ENCODE measurements around the gene FABP7. TPM values are rescaled to one million over a fixed set of nuclear protein-coding genes. Genes with fewer than 3 reads are reported as not detected.

FABP7 gene
- total RNA-seq: under 1 TPM in 2 of 4 donors, not detected in 2; 0.48 to 0.55 TPM

- in situ Hi-C loops (cut with MboI; ENCODE audit: low pct_ligation_motif_present in 1 of 4, low pct_unique_long_range_greater_than_20kb in 1 of 4, low sequenced_read_pairs in 3 of 4) (no loop called here), intact Hi-C loops (cut with DNase I; ENCODE audit: low total_unique reads) (no loop called here)
- 71 to 83% methylated on average over 2 to 3 of the region's 3 CpGs for WGBS, 2 donors (ENCODE audit: low coverage in 1 of 2)
- H3K27ac ChIP-seq: no peak within 1 kb of the TSS
- H3K9me3 ChIP-seq: no peaks in the 10 kb centered on the region
- H3K4me3 ChIP-seq: no peak within 1 kb of the TSS
- TF ChIP-seq POLR2AphosphoS5 (IDR thresholded peaks at IDR 0.05): no peak
- TF ChIP-seq POLR2A (IDR thresholded peaks at IDR 0.05): no peak
- no peak for TF ChIP-seq EP300 (IDR thresholded peaks at IDR 0.05; ENCODE audit: low read depth)
- TF ChIP-seq CTCF (IDR thresholded peaks at IDR 0.05): no peak
- no peaks in the 10 kb centered on the region for H3K4me1 ChIP-seq
- no peaks in the 10 kb centered on the region for H3K36me3 ChIP-seq
- H3K27me3 ChIP-seq: no peaks in the 10 kb centered on the region
- no peak for DNase-seq
Measured at GRCh38 chr6:122779667-122780066, at the start of gene FABP7. FABP7 (plus strand) TSS chr6:122779716; CDS start chr6:122779795, 79 bp downstream.

GRCh38 chr6:122730334-122730733 lies 49.2 kb upstream of the FABP7 start:
- Histone ChIP-seq H3K9me3 (no peaks in the 10 kb centered on the region), H3K27ac (no peak overlapping the region), H3K4me1 (no peaks in the 10 kb centered on the region), H3K36me3 (no peaks in the 10 kb centered on the region), H3K27me3 (no peaks in the 10 kb centered on the region), H3K4me3 (no peak overlapping the region)
- no peak for DNase-seq
- 76 to 80% methylated on average over 3 of the region's 3 CpGs for WGBS, 2 donors (ENCODE audit: low coverage in 1 of 2)
- intact Hi-C loops (cut with DNase I; ENCODE audit: low total_unique reads): loop anchor here (5.0 kb wide), 1 partner anchor 107 kb away; no protein-coding TSS in a partner anchor
- TF ChIP-seq POLR2A (IDR thresholded peaks at IDR 0.05) (no peak), CTCF (IDR thresholded peaks at IDR 0.05) (no peak), EP300 (IDR thresholded peaks at IDR 0.05; ENCODE audit: low read depth) (no peak), POLR2AphosphoS5 (IDR thresholded peaks at IDR 0.05) (no peak)
- in situ Hi-C loops (cut with MboI; ENCODE audit: low pct_ligation_motif_present in 1 of 4, low pct_unique_long_range_greater_than_20kb in 1 of 4, low sequenced_read_pairs in 3 of 4): loop anchor here (10.0 to 25.0 kb wide), 2 partner anchors 104 to 582 kb away; no protein-coding TSS in a partner anchor

GRCh38 chr6:122730775-122731386 lies 48.6 kb upstream of the FABP7 start:
- no peaks in the 10 kb centered on the region for H3K36me3 ChIP-seq
- TF ChIP-seq CTCF (IDR thresholded peaks at IDR 0.05) (peak; percentile 67 to 78 (median 75)), EP300 (IDR thresholded peaks at IDR 0.05; ENCODE audit: low read depth) (no peak)
- 1 to 3% methylated on average over 4 of the region's 4 CpGs for WGBS, 2 donors (ENCODE audit: low coverage in 1 of 2)
- H3K27me3 ChIP-seq: no peaks in the 10 kb centered on the region
- no peak for DNase-seq
- no peak overlapping the region for H3K4me3 ChIP-seq
- H3K27ac ChIP-seq: no peak overlapping the region
- no peaks in the 10 kb centered on the region for H3K4me1 ChIP-seq
- intact Hi-C loops (cut with DNase I; ENCODE audit: low total_unique reads): loop anchor here (5.0 kb wide), 1 partner anchor 106 kb away; no protein-coding TSS in a partner anchor
- H3K9me3 ChIP-seq: no peaks in the 10 kb centered on the region
- in situ Hi-C loops (cut with MboI; ENCODE audit: low pct_ligation_motif_present in 1 of 4, low pct_unique_long_range_greater_than_20kb in 1 of 4, low sequenced_read_pairs in 3 of 4): loop anchor here (10.0 to 25.0 kb wide), 2 partner anchors 104 to 581 kb away; no protein-coding TSS in a partner anchor

- no peaks in the 10 kb centered on the region for H3K27me3 ChIP-seq
- WGBS, 2 donors (ENCODE audit: low coverage in 1 of 2): 85 to 86% methylated on average over 2 to 4 of the region's 4 CpGs
- H3K27ac ChIP-seq: no peak overlapping the region
- H3K9me3 ChIP-seq: no peaks in the 10 kb centered on the region
- no peaks in the 10 kb centered on the region for H3K4me1 ChIP-seq
- no peak overlapping the region for H3K4me3 ChIP-seq
- intact Hi-C loops (cut with DNase I; ENCODE audit: low total_unique reads) (loop anchor here (5.0 kb wide), 1 partner anchor 104 kb away; no protein-coding TSS in a partner anchor), in situ Hi-C loops (cut with MboI; ENCODE audit: low pct_ligation_motif_present in 1 of 4, low pct_unique_long_range_greater_than_20kb in 1 of 4, low sequenced_read_pairs in 3 of 4) (loop anchor here (10.0 to 25.0 kb wide), 2 partner anchors 102 to 579 kb away; no protein-coding TSS in a partner anchor)
- no peak for DNase-seq
- TF ChIP-seq CTCF (IDR thresholded peaks at IDR 0.05): no peak
- TF ChIP-seq POLR2AphosphoS5 (IDR thresholded peaks at IDR 0.05): no peak
- TF ChIP-seq POLR2A (IDR thresholded peaks at IDR 0.05): no peak
- no peaks in the 10 kb centered on the region for H3K36me3 ChIP-seq
Measured at GRCh38 chr6:122733259-122733658, 46.3 kb upstream of the FABP7 start.

Measured in transverse colon (tissue), 4 donors.